Dedifferentiated amniotic fluid mesenchymal stem cell (primary cell): ENCODE results near the gene SLC25A30.
"Not testable (repeated sequence)": the region's sequence is repeated elsewhere in the genome, so short reads cannot be mapped to it uniquely, and the experiment has no call there.

ENCODE experiments used
- DNase-seq: peaks from one replicate; pipeline ENCODE4 v3.0.0-alpha.2; 2016; ENCODE audit errors: extremely low spot score

SLC25A30 gene

DNA sequence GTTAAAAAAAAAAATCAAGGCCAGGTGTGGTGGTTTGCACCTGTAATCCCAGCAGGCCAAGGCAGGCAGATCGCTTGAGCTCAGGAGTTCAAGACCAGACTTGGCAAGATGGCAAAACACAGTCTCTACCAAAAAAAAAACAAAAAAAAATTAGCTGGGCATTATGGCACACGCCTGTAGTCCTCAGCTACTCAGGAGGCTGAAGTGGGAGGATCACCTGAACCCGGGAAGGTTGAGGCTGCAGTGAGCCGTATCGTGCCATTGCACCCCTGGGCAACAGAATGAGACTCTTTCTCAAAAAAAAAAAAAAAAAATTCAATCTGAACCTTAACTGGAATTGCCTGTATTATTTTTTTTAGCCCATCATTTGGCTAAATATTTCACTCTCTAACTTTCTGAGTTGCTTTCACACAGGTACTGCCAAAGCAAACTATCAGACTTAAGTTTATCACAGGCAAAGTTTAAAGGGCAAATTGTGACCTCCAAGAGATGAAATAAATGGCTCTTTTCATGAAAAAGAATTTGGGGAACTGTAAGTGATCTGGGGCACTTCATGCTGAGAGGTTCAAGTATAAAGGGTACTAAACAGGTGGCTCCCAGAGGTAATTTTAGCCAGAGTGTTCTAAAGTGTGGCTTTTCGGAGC, 14.7 kb upstream of the SLC25A30 start:
- DNase-seq = no peak

DNA sequence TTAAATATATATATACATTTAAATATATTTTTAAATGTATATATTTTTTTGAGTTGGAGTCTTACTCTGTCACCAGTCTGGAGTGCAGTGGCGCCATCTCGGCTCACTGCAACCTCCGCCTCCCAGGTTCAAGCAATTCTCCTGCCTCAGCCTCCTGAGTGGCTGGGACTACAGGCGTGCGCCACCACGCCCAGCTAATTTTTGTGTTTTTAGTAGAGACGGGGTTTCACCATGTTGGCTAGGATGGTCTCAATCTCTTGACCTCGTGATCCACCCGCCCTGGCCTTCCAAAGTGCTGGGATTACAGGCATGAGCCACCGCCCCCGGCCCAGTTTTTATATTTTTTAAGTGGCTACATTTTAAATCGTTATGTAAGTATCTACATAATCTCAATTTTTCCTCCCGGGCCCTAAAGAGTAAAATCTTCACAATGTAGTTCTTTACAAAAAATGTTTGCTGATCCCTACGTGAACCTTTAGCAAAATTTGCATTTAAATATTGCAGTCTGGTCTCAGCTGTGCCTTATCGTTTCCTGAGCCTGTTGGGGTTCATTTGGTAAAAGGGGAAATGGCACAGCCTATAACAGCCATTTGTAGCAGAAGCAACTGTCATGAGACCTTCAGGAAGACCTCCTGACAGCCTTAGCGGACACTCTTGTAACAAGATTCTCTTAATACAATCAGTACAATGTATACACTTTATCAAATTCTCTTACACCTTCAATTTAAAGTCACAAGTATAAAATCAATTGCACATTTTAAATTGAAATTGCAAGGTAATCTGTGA, 8.1 kb upstream of the SLC25A30 start:
- not testable (repeated sequence) for DNase-seq

DNA sequence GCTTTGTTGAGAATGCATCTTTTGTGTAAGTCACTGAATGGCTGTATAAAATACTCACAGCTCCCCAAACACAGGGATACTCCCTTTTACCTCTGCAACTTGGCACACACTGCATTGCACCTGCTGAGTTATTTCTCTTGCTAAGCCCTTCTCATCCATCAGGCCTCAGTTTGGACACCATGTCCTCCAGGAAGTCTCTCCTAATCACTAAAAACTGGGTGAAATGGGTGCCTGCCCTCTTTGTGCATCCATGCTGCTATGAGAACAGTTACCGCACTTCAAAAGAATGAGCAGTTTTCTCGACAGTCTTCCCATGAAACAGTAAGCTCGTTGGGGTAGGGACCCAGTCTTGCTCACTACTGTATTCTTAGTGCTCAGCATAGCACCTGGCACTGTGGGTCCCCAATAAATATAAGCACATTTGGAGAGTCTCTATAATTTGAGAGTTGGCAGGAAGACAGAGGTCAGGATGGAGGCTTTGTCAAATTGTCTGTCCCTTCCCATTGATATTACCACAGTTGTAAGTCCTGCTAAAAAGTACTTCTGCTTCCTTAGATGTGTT, 4.6 kb upstream of the SLC25A30 start:
- DNase-seq = no peak

DNA sequence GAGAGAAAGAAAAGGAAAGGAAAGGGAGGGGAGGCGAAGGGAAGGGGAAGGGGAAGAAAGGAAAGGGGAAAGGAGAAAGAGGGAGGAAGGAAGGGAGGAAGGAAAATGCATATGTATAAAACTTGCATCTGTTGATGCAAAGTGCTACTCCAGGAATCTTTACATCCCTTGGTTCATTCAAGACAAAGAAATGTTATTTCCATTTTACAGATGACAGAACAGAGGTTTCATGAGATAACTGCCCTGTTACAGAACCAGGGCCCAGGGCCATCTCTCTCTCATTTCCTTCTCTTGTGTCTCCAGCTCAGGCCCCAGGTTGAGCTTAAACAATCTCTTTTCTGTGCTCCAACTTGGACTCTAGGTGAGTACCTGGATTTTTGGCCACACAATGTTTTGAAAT, 1.8 kb upstream of the SLC25A30 start:
- DNase-seq = no peak

DNA sequence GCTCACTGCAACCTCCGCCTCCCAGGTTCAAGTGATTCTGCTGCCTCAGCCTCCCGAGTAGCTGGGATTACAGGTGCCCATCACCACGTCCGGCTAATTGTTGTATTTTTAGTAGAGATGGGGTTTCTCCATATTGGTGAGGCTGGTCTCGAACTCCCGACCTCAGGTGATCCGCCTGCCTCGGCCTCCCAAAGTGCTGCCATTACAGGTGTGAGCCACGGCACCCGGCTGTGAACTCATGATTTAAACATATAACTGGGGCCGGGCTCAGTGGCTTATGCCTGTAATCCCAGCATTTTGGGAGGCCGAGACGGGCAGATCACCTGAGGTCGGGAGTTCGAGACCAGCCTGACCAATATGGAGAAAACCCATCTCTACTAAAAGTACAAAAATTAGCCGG, 1.2 kb upstream of the SLC25A30 start:
- not testable (repeated sequence) for DNase-seq

DNA sequence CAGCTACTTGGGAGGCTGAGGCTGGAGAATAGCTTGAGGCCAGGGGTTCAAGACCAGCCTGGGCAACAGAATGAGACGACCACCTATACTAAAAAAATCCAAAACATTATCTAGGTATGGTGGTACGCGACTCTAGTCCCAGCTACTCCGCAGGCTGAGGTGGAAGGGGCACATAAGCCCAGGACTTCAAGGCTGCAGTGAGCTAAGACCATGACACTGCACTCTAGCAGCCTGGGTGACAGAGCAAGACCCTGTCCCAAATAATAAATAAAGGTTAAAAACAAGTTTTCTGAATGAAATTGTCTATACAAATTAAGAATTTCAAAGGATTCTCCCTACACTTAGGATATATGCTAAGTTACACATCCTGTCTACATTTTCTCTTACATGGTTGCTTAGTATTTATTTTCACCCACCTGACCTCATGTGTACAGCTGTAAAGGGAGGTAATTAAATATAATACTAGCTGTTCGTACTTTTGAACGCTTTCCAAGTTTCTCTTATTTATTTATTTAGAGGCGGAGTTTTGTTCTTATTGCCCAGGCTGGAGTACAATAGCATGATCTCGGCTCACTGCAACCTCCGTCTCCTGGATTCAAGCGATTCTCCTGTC, 1.6 kb downstream of the SLC25A30 start:
- DNase-seq = no peak

DNA sequence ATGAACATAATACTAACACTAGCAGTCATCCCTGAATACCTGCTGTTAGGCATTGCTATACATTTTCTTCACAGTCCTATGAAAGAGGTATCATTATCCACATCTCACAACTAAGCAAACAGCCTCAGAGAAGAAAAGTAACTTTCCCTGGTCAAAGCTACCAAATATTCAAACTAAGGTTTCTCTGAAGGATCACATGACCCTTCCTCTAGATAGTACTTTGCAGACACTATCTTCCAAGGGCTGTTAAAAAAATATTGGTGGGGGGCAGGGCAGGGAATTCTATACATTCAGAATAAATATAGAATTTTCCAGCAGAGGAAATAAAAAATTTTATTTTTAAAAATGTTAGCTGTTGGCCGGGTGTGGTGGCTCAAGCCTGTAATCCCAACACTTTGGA, 3.1 kb downstream of the SLC25A30 start:
- no peak for DNase-seq

DNA sequence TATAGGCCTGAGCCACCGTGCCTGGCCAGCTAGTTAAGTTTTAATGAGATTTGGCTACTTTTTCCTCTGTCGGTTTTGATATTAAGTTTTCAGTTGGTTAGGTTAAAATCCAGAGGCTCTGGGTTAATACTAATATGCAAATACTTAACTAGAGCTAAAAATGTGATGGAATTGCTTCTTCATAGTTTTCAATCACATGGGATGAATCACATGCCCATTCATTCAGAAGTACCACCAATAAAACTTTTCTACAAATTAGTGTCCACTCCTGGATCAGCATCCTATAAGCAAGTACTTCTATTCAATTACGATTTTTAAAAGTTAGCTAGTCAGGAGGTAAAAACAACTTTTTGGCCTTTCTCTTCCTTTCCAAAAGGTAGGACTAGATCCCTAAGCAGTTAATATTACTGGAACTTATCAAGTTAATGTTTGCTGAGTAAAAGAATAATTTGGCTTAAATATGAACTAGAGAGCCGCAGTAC, 4.3 kb downstream of the SLC25A30 start:
- no peak for DNase-seq

DNA sequence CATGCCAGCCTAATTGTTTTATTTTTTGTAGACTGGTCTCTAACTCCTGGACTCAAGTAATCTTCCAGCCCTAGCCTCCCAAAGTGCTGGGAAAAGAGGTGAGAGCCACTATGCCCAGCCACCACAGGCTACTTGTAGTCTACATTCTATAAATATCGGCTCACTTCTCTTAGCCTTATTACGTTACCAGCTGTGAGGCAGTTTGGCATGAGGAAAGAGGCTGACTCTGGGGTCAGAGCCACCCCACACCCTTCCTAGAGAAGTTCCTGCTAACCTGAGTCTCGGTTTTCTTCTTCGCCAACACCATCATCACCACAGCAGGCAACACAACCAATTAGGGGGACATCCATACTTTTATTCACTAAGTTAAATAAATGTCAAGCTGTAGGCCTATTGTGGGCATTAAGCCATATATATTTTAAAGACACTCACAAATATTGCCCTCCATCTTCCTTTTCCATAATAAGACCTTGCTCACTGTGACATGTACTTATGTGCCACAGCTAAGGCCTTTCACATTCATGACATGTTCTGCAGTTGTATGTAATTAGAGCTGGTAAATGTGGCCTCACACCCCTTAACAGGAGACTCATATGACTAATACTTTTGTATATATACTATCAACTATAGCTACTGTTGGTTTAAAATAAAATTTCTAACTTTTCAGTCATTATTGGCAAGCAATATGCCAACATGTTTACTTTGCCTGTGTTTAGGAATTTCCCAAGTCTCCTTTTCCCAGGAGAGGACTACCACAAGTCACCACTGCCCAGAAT, 5.7 kb downstream of the SLC25A30 start:
- DNase-seq = no peak

DNA sequence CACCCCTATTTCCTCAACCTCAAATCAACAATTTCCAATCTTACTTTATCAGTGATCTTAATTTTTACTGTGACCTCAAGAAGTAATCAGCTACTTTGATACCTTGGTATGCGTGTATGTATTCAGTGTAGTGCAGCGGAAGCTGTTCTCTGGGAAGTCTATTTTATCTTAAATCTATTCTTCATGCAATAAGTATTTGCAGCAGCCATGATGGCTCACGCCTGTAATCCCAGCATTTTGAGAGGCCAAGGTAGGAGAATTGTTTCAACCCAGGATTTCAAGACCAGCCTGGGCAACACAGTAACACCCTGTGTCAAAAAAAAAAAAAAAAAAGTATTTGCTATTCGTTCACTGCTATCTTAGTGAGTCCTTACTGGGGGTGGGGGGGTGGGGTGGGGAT, 6.5 kb downstream of the SLC25A30 start:
- DNase-seq = no peak

DNA sequence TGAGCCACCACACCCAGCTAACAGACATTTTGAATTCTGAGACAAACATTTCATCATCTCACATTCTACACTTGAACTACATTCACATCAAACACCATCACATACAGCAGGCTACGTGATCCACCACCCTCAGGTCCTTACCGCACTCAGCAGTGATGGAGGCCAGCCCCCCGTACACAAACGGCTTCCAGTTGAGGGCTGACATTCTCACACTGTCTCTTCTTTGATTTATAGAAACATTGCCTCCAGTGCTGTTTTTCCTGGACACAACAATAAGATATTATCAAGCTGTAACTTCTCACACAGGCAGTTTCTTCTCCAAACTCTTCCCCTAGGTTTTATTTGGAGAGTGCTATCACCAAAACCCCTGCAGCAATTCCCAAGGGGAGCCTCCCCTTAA, 7.0 kb downstream of the SLC25A30 start:
- DNase-seq = no peak

DNA sequence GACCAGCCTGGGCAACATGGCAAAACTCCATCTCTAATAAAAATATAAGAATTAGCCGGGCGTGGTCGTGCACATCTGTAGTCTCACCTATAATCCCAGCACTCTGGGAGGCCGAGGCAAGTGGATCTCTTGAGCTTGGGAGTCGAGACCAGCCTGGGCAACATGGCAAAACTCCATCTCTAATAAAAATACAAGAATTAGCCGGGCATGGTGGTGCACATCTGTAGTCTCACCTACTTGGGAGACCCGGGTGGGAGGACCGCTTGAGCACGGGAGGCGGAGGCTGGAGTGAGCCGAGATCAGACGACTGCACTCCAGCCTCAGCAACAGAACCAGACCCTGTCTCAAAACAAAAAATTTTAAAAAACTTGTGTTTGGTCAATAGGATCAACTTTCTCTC, 7.7 kb downstream of the SLC25A30 start:
- DNase-seq = no peak

DNA sequence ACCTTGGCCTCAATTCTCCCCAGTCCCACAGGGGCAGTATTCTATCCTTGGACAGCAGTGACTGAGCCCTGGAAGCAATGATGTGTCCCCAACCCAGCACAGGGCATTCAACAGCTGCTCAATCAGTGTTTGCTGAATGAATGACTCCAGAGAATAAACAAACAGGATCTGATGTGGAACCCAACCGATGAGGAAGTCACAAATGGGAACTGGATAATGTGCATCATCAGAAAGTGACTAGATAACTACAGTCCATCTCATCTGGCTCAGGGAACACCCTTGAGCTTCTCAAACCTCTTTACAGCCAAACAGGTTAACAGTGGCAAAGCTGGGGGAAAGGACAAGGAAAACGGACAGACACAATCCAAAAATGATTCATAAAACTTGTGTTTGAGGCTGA, 8.2 kb downstream of the SLC25A30 start:
- no peak for DNase-seq

DNA sequence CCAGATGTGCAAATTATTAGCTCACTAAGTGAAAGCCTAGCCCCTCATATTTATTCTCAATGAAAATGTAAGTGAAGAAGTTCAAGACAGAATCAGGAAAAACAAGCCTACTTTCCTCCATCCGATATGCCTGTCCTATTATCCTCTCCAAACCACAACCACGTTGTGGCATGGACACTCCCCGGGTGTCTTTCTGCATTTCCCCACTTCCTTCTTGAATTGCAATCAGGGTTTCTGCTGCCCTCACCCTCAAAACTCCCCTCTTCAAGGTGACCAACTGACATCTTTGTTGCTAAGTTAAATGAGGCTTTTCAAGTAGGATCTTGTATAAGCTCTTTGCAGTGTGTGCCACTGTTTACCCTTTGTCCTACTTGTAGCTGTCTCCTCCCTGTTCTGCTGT, 11.8 kb downstream of the SLC25A30 start:
- DNase-seq = no peak

DNA sequence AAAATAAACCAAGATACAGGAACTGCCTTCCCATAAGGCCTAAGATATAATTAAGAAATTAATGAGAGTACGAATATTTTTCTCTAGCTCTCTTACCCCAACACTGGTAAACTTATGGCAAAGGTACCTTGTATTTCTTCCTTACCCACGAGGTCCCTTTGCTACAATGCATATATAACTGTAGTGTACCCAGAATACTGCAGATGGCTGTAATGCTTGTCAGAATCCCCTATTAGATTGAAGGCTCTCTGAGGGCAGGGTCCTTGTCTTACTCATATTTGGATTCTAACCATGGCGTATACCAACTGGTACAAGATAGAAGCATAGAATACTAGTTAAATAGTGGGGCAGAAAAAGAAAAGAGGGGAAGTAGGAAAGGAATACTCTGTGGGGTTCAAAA, 15.1 kb downstream of the SLC25A30 start:
- no peak for DNase-seq

DNA sequence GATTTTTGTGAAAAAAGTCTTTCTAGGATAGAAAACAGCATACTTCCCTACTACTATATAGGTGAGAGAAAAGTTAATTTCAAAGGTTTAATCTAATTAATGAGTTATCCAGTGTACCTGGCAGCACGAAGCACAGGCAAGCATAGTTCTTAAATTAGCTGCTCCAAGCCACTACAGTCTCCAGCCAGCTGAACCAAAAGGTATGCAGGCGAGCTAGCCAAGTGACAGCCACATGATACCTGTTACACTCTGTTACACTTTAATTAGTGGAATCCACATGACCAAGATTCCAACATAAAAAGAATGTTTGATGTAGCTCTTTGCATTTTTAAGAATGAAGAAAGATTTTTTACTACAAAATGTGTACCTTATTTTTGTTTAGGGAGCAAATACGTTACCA, 15.5 kb downstream of the SLC25A30 start:
- no peak for DNase-seq

DNA sequence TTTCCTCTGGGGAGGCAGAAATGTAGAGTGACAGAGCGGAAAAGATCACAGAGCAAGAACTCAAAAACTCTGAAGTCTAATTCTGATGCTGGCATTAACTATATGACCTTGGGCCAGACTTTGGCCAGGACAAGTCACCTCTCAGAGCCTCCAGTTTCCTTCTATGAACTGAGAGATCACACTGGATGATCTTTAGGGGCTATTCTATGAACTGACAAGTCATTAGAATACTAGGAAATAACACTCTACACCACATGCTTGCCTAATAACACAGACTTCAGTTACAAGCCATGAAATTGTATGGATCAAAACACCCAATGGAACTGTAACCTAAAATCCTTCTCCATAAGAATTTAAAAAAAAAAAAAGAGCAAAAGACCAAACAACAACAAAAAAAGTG, 16.9 kb downstream of the SLC25A30 start:
- no peak for DNase-seq

DNA sequence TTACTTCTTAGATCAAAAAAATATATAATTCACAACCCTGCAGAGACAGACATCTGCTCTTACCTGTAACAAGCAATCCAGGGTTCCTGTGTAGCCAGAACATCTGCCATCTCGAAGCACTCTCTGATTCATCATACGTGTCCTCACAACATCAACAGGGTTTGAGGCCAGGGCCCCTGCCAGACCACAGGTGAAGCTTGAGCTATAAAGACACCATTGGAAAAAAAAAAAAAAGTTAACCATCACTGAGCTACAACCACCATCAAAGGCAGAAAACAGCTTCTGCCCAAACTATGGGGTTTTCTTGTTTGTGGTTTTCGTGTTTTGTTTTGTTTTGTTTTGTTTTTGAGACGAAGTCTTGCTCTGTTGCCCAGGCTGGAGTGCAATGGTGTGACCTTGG, 19.3 kb downstream of the SLC25A30 start:
- no peak for DNase-seq

DNA sequence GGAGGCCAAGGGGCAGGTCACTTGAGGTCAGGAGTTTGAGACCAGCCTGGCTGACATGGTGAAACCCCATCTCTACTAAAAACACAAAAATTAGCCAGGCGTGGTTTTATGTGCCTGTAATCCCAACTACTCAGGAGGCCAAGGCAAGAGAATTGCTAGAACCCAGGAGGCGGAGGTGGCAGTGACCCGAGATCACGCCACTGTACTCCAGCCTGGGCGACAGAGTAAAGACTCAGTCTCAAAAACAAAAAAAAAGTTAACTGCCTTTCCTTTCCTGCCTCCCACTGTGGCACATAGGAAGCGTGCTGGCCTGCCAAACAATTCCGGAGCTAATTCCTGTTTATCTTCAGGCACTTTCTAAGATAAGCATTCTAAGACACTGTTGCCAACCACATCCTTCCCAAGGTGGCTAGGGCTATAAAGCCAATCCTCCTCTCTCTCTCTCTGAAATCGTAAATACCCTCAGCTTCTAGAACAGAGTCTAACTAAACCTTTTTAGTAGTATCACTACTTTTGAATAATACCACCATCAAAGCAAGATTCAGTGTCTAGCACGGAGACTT, 21.6 kb downstream of the SLC25A30 start:
- DNase-seq = no peak

DNA sequence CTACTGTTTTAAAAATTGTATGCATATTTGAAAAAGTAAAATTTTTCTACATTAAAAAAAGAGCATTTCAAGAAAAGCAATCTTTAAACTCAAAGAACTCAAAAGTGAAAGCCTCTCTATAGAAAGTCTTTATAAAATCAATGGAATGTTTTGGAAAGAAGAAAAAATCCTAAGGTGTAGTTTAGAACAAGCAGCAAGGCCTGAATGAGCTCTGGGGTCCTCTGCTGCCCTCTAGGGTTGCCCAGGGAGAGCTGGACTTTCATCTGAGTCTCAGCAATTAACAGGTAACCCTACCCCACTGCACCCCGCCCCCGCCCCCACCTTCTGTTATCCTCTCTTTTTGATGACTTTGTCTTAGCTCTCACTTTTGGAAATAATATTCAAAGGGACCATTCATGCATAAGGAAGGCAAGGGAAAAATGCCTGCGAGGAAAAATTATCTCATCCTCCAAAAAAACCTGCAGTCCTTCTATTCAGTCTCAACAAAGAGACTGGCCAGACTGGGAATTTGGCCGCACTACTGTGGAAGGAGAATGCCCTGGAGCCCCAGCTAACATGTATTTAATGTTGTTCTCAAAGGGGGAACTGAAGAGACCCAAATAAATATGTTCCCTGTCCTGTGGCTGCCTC, 24.1 kb downstream of the SLC25A30 start:
- DNase-seq = no peak

DNA sequence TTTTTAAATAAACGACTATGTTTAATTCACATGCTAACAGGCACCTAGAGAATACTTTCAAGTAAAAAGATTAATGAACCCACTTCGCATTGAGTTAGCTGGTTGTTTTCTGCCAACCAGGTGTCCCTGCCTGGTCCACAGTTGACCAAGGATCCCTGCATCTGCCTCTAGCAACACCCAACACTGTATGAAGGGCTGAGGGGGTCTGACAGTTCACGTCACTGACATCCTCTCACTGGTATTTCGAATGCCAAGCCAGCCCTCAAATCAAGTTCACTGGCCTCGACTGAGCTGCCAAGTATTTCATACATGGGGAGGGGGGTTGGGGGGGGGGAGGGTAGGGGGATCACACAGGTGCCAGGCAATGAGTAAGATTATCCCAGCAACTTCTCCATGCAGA, 25.4 kb downstream of the SLC25A30 start:
- DNase-seq = no peak
